Adipocyte (in vitro differentiated cells): ENCODE data around the gene ADGRL3.

ENCODE experiments used
- DNase-seq: peaks from one replicate; pipeline ENCODE4 v3.0.0-alpha.2; 2015; ENCODE audit warnings: low read depth
- H3K27me3 ChIP-seq: replicated peaks from 2 replicates; pipeline ENCODE4 v1.7.0; 2013; ENCODE audit warnings: mild to moderate bottlenecking, low read length, moderate library complexity; ENCODE audit not compliant: control insufficient read depth, insufficient read depth
- H3K36me3 ChIP-seq: 2 replicates; pipeline ENCODE4 v1.7.0; 2013; ENCODE audit warnings: low read length, mild to moderate bottlenecking, moderate library complexity; ENCODE audit not compliant: control insufficient read depth, insufficient read depth, severe bottlenecking
- H3K4me1 ChIP-seq: 2 replicates; pipeline ENCODE4 v1.7.0; 2013; ENCODE audit warnings: mild to moderate bottlenecking, low read length, moderate library complexity; ENCODE audit not compliant: control insufficient read depth, insufficient read depth
- H3K4me3 ChIP-seq: 2 replicates; pipeline ENCODE4 v1.7.0; 2013; ENCODE audit warnings: mild to moderate bottlenecking, low read length, moderate library complexity
- H3K9ac ChIP-seq: 2 replicates; pipeline ENCODE4 v1.7.0; 2013; ENCODE audit warnings: mild to moderate bottlenecking, low read length, moderate library complexity
- H3K9me3 ChIP-seq: 2 replicates; pipeline ENCODE4 v1.7.0; 2013; ENCODE audit warnings: mild to moderate bottlenecking, low read length, moderate library complexity; ENCODE audit not compliant: control insufficient read depth

ADGRL3 gene

GRCh38 chr4:61877266-61877665 is 677.1 kb downstream of the ADGRL3 start:
- Histone ChIP-seq H3K9me3 (no peaks in the 10 kb centered on the region), H3K4me3 (no peak overlapping the region), H3K27me3 (no peaks in the 10 kb centered on the region), H3K36me3 (no peaks in the 10 kb centered on the region), H3K4me1 (no peaks in the 10 kb centered on the region), H3K9ac (no peak overlapping the region)
- DNase-seq = no peak

GRCh38 chr4:61877893-61878292 is 677.8 kb downstream of the ADGRL3 start:
- Histone ChIP-seq H3K4me3 (no peak overlapping the region), H3K36me3 (no peaks in the 10 kb centered on the region), H3K27me3 (no peaks in the 10 kb centered on the region), H3K9ac (no peak overlapping the region), H3K9me3 (no peaks in the 10 kb centered on the region), H3K4me1 (no peaks in the 10 kb centered on the region)
- DNase-seq = no peak

DNA sequence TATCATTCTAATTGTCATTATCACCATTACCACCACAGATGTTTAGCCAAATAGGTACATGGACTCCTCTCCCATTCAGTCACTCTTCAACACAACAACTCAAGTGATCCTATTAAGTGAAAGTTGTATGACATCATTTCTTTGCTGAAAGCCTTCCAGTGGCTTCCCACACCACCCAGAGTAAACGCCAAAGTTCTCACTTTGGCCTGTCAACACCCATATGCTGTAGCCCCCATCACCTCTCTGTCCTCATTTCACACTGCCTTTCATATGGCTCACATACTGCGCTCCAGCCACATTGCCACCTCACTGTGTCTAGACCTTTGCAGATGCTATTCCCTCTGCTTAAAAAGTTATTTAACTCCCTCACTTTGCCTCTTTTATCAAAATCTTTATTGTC is 682.3 kb downstream of the ADGRL3 start:
- no peaks in the 10 kb centered on the region for H3K27me3 ChIP-seq
- no peaks in the 10 kb centered on the region for H3K36me3 ChIP-seq
- DNase-seq = no peak
- no peak overlapping the region for H3K9ac ChIP-seq
- H3K4me1 ChIP-seq = no peaks in the 10 kb centered on the region
- no peaks in the 10 kb centered on the region for H3K9me3 ChIP-seq
- no peak overlapping the region for H3K4me3 ChIP-seq

DNA sequence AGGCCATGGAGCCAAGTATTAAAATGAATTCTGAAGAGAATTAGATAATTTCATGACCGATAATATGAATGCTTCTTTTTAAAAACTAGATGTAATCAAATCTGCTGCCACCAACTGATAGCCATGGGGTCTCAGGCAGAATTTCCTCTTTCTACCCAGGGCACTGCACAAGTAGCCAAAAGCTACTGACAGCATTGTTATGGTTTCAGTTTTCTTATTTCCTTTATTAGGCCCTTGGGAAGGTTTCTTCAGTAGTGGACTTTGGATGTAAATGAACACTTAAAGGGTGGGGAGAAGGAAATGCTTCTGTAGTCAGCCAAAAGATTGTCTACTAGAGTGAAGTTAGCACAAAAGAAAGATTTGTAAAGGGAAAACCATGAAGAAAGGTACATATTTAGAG is 686.0 kb downstream of the ADGRL3 start:
- Histone ChIP-seq H3K36me3 (no peaks in the 10 kb centered on the region), H3K9me3 (no peaks in the 10 kb centered on the region), H3K4me3 (no peak overlapping the region), H3K9ac (no peak overlapping the region), H3K4me1 (no peaks in the 10 kb centered on the region), H3K27me3 (no peaks in the 10 kb centered on the region)
- DNase-seq = no peak

- Histone ChIP-seq H3K27me3 (no peaks in the 10 kb centered on the region), H3K4me3 (no peak overlapping the region), H3K4me1 (no peaks in the 10 kb centered on the region), H3K9ac (no peak overlapping the region), H3K9me3 (no peaks in the 10 kb centered on the region), H3K36me3 (no peaks in the 10 kb centered on the region)
- no peak for DNase-seq
These were observed 689.0 kb downstream of the ADGRL3 start for GRCh38 chr4:61889117-61889516.

GRCh38 chr4:61890321-61890720 is 690.2 kb downstream of the ADGRL3 start:
- Histone ChIP-seq H3K9me3 (no peaks in the 10 kb centered on the region), H3K4me3 (no peak overlapping the region), H3K36me3 (no peaks in the 10 kb centered on the region), H3K27me3 (no peaks in the 10 kb centered on the region), H3K9ac (no peak overlapping the region), H3K4me1 (no peaks in the 10 kb centered on the region)
- no peak for DNase-seq

DNA sequence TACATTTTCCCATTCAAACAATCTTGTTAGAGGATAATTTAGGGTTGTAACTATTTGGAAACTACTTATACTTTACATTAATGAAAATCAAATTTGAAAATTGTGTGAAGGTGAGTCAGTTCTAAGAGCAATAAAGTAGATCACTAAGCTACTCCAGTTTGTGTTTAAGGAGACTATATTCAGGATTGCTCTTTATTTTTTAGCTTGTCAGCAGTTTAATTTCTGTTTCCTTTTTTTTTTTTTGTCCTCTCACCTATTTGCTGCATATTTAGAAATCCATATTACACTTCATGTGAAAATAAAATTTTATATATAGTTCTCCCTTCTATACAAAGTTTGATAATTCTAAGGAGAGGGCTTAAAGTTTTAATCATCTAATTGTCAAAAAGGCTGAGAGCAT is 691.8 kb downstream of the ADGRL3 start:
- H3K4me1 ChIP-seq = no peaks in the 10 kb centered on the region
- no peak overlapping the region for H3K4me3 ChIP-seq
- H3K27me3 ChIP-seq = no peaks in the 10 kb centered on the region
- H3K9ac ChIP-seq = no peak overlapping the region
- no peak for DNase-seq
- no peaks in the 10 kb centered on the region for H3K9me3 ChIP-seq
- no peaks in the 10 kb centered on the region for H3K36me3 ChIP-seq

DNA sequence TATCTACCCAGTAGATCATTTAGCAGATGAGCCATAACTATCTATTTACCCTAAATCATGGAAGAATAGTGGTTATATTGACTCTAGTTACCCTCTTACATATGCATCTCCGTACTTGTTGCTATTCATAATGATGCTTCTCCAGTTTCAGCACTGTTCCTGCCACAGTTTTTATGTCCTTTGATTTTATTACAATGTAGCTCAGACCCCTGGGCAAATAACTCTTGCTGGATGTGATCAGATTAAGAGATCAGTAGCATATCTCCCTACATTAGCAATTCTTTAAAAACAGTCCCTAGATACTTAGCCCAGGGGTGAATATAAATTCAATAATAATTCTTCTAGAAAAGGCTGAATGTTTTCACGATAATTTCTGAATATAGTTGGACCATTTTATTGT is 696.5 kb downstream of the ADGRL3 start:
- Histone ChIP-seq H3K4me3 (no peak overlapping the region), H3K27me3 (no peaks in the 10 kb centered on the region), H3K9ac (no peak overlapping the region), H3K36me3 (no peaks in the 10 kb centered on the region), H3K4me1 (no peaks in the 10 kb centered on the region), H3K9me3 (no peaks in the 10 kb centered on the region)
- DNase-seq = no peak

DNA sequence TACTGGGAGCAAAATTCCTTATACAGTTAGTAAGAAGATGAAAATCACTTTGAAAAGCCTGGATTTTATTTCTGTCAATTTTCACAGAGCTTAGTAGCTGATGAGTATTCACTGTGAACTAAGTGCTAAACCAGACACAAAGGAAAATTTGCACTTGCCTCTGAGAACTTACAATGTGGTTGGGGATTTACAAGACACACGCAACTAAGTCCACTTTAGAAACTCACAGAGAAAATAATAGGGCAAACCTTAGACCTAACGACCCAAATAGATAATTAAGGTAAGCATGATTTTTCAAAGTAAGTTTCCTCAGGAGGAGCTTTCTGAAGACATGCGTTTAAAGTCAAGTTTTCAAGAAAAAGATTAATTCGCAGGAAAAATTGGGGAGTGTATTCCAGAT is 708.9 kb downstream of the ADGRL3 start:
- Histone ChIP-seq H3K36me3 (no peaks in the 10 kb centered on the region), H3K27me3 (no peaks in the 10 kb centered on the region), H3K4me3 (no peak overlapping the region), H3K4me1 (no peaks in the 10 kb centered on the region), H3K9me3 (no peaks in the 10 kb centered on the region), H3K9ac (no peak overlapping the region)
- no peak for DNase-seq

GRCh38 chr4:61911313-61911756 is 711.2 kb downstream of the ADGRL3 start:
- Histone ChIP-seq H3K4me1 (no peaks in the 10 kb centered on the region), H3K9ac (no peak overlapping the region), H3K4me3 (no peak overlapping the region), H3K27me3 (no peaks in the 10 kb centered on the region), H3K36me3 (no peaks in the 10 kb centered on the region), H3K9me3 (no peaks in the 10 kb centered on the region)
- no peak for DNase-seq

DNA sequence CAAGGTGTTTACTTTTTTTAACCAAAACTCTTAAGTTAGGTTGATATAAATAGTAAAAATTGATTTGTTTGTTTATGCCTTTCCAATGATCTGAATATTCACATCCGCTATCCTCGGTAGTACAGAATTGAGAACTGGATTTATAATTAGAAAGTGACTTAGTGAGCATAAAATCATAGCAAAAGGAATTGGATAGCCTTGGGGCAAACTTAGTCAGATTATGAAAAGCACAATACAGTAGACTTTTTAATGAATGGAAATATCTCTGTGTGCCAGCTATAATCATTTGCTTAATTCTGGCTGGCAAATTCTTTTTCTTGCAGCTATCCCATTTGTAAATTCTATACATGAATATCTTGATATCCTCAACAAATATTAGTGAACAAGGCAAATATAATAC is 713.5 kb downstream of the ADGRL3 start:
- Histone ChIP-seq H3K9ac (no peak overlapping the region), H3K4me1 (no peaks in the 10 kb centered on the region), H3K4me3 (no peak overlapping the region), H3K9me3 (no peaks in the 10 kb centered on the region), H3K36me3 (no peaks in the 10 kb centered on the region), H3K27me3 (no peaks in the 10 kb centered on the region)
- no peak for DNase-seq

DNA sequence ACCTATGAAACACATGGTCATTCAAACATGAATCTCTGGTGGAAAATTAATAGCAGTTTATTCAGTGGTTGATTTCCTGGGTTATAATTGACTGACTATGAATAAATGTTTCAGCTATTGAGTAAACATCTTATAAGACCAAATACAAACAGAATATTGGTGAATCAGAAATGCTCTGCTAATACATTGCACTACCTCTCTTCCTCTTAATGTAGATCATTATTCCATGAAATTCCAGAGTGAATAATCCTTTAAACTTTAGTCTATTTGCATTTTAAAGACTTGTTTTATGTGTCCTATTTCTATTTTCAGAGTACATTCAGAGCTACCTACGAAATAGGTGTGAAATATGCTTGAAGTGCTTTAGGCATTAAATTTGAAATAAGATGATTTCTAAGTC is 715.4 kb downstream of the ADGRL3 start:
- no peak overlapping the region for H3K4me3 ChIP-seq
- H3K4me1 ChIP-seq = no peaks in the 10 kb centered on the region
- DNase-seq = no peak
- H3K27me3 ChIP-seq = no peaks in the 10 kb centered on the region
- no peaks in the 10 kb centered on the region for H3K36me3 ChIP-seq
- H3K9me3 ChIP-seq = no peaks in the 10 kb centered on the region
- H3K9ac ChIP-seq = no peak overlapping the region
